Neural cell (in vitro differentiated cells): ENCODE data around the gene GPHN. TPM values are rescaled to one million over a fixed set of nuclear protein-coding genes. Genes with fewer than 3 reads are reported as not detected.

ENCODE experiments used
- H2AFZ ChIP-seq: fragments of 200-600, 300-800 bp; sonication (generic), shearing (Covaris generic); 2 replicates; pipeline ENCODE4 v1.6.0; 2014; ENCODE audit warnings: low read depth, mild to moderate bottlenecking, antibody characterized with exemption, low read length, moderate library complexity
- H3F3A ChIP-seq: fragments of 200-600 bp; shearing (Covaris generic); 2 replicates; pipeline ENCODE4 v1.6.1; 2016; ENCODE audit warnings: mild to moderate bottlenecking, moderate library complexity, mixed read lengths, antibody characterized with exemption, low read length; ENCODE audit not compliant: insufficient read depth, poor library complexity, severe bottlenecking
- H3K27ac ChIP-seq: fragments of 200-600, 300-800 bp; sonication (generic), shearing (Covaris generic); 2 replicates; pipeline ENCODE4 v1.5.1; 2014; ENCODE audit warnings: mild to moderate bottlenecking, low read length, moderate library complexity
- H3K27me3 ChIP-seq: fragments of 300-800, 200-600 bp; sonication (generic), shearing (Covaris generic); 2 replicates; pipeline ENCODE4 v1.6.0; 2014; ENCODE audit warnings: mild to moderate bottlenecking, low read depth, low read length, moderate library complexity; ENCODE audit not compliant: insufficient read depth
- H3K36me3 ChIP-seq: fragments of 300-800, 200-600 bp; sonication (generic), shearing (Covaris generic); 2 replicates; pipeline ENCODE4 v1.5.1; 2014; ENCODE audit warnings: mild to moderate bottlenecking, antibody characterized with exemption, low read length, moderate library complexity; ENCODE audit not compliant: insufficient read depth
- H3K4me2 ChIP-seq: fragments of 300-800, 200-600 bp; sonication (generic), shearing (Covaris generic); 2 replicates; pipeline ENCODE4 v1.6.0; 2014; ENCODE audit warnings: mild to moderate bottlenecking, low read length
- H3K4me3 ChIP-seq: fragments of 300-800, 200-600 bp; sonication (generic), shearing (Covaris generic); 2 replicates; pipeline ENCODE4 v1.5.1; 2014; ENCODE audit warnings: mild to moderate bottlenecking, low read length, moderate library complexity
- H3K79me2 ChIP-seq: fragments of 200-600 bp; shearing (Covaris generic); replicated peaks from 2 replicates; pipeline ENCODE4 v1.6.0; 2014; ENCODE audit warnings: mild to moderate bottlenecking, low read length, moderate library complexity; ENCODE audit not compliant: insufficient read depth
- H3K9ac ChIP-seq: fragments of 300-800, 200-600 bp; sonication (generic), shearing (Covaris generic); 2 replicates; pipeline ENCODE4 v1.6.1; 2016; ENCODE audit warnings: mild to moderate bottlenecking, low read length, mixed read lengths
- H3K9me2 ChIP-seq: fragments of 200-600 bp; shearing (Covaris generic); 2 replicates; pipeline ENCODE4 v1.6.1; 2016; ENCODE audit warnings: mild to moderate bottlenecking, low read length, mixed read lengths; ENCODE audit not compliant: insufficient read depth
- H3K9me3 ChIP-seq: fragments of 200-600, 300-800 bp; sonication (generic), shearing (Covaris generic); 2 replicates; pipeline ENCODE4 v1.6.1; 2016; ENCODE audit warnings: mild to moderate bottlenecking, mixed run types, low read length, moderate library complexity, mixed read lengths
- H4K20me1 ChIP-seq: fragments of 200-600 bp; shearing (Covaris generic); 2 replicates; pipeline ENCODE4 v1.6.1; 2016; ENCODE audit warnings: mild to moderate bottlenecking, mixed run types; ENCODE audit not compliant: insufficient read depth
- CTCF ChIP-seq: fragments of 450-650 bp; IDR thresholded peaks from 2 replicates; pipeline ENCODE4 v1.5.1; 2014; ENCODE audit warnings: antibody characterized with exemption, mild to moderate bottlenecking, moderate library complexity; ENCODE audit not compliant: poor library complexity, severe bottlenecking
- EP300 ChIP-seq: fragments of 450-650 bp; conservative IDR thresholded peaks from 2 replicates; pipeline ENCODE4 v1.6.1; 2014; ENCODE audit warnings: antibody characterized with exemption, mild to moderate bottlenecking, moderate library complexity; ENCODE audit not compliant: poor library complexity, severe bottlenecking
- EZH2 ChIP-seq: fragments of 200-600, 300-800 bp; shearing (Covaris generic), sonication (generic); IDR thresholded peaks from 2 replicates; pipeline ENCODE4 v1.6.1; 2014; ENCODE audit warnings: antibody characterized with exemption, low read length, borderline replicate concordance, mild to moderate bottlenecking; ENCODE audit not compliant: insufficient read depth, poor library complexity, severe bottlenecking
- MXI1 ChIP-seq: fragments of 450-650 bp; conservative IDR thresholded peaks from 2 replicates; pipeline ENCODE4 v1.6.1; 2014; ENCODE audit warnings: antibody characterized with exemption, mild to moderate bottlenecking; ENCODE audit not compliant: poor library complexity, severe bottlenecking
- POLR2AphosphoS5 ChIP-seq: IDR thresholded peaks from 2 replicates; pipeline ENCODE4 v1.6.1; 2012
- REST ChIP-seq: IDR thresholded peaks from 2 replicates; pipeline ENCODE4 v1.6.1; 2012; ENCODE audit warnings: borderline replicate concordance
- SMC3 ChIP-seq: fragments of 450-650 bp; conservative IDR thresholded peaks from 2 replicates; pipeline ENCODE4 v1.6.1; 2014; ENCODE audit warnings: antibody characterized with exemption, mild to moderate bottlenecking, moderate library complexity; ENCODE audit not compliant: poor library complexity
- TAF1 ChIP-seq: IDR thresholded peaks from 2 replicates; pipeline ENCODE4 v1.6.1; 2012; ENCODE audit warnings: low read depth
- polyA plus RNA-seq: library from polyadenylated mRNA; depleted of rRNA; stranded (reverse); fragments of >200 nt; gene quantifications from 2 replicates; pipeline ENCODE4 v1.2.3, GENCODE V29; 2014

Gene GPHN
- polyA plus RNA-seq, 1 donor from 2014 or later = 135 TPM

- H2AFZ ChIP-seq = no peak overlapping the region
- no peak overlapping the region for H3K4me2 ChIP-seq
- H3F3A ChIP-seq = no peaks in the 10 kb centered on the region
- H3K27ac ChIP-seq = no peak overlapping the region
- no peaks in the 10 kb centered on the region for H3K9me2 ChIP-seq
- no peaks in the 10 kb centered on the region for H3K79me2 ChIP-seq
- TF ChIP-seq SMC3 (no peak), CTCF (no peak), TAF1 (no peak), EP300 (no peak), MXI1 (no peak)
- no peaks in the 10 kb centered on the region for H3K9me3 ChIP-seq
- no peak overlapping the region for H3K4me3 ChIP-seq
- H3K9ac ChIP-seq = no peak overlapping the region
- no peaks in the 10 kb centered on the region for H3K36me3 ChIP-seq
- H4K20me1 ChIP-seq = no peaks in the 10 kb centered on the region
- H3K27me3 ChIP-seq = no peaks in the 10 kb centered on the region
These were observed 679.9 kb downstream of the GPHN start for GRCh38 chr14:67187826-67188225.

DNA sequence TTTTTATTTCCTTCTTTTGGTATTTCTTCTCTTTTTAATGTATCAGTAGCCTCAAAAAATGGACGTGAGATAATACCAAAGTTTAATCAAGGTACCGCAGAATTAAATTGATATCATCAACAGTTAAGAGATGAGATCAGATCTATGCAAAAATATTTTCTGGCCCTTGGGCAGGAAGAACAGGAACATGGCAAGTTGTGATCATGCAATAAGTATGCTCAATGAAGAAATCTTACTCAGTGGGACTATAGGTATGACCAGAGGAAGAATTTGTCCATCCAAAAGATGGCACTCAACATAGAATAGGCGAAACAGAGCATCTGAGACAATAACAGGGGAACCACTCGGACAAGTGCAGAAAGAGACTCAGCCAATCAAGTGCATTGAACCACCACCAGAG, 680.4 kb downstream of the GPHN start:
- Histone ChIP-seq H3K4me2 (no peak overlapping the region), H3K9me3 (no peaks in the 10 kb centered on the region), H3K27me3 (no peaks in the 10 kb centered on the region), H3K9ac (no peak overlapping the region), H3K79me2 (no peaks in the 10 kb centered on the region), H3K36me3 (no peaks in the 10 kb centered on the region), H3K4me3 (no peak overlapping the region), H4K20me1 (no peaks in the 10 kb centered on the region), H3K27ac (no peak overlapping the region), H2AFZ (no peak overlapping the region), H3K9me2 (no peaks in the 10 kb centered on the region), H3F3A (no peaks in the 10 kb centered on the region)
- TF ChIP-seq TAF1 (no peak), MXI1 (no peak), SMC3 (no peak), REST (no peak), EZH2 (no peak)

DNA sequence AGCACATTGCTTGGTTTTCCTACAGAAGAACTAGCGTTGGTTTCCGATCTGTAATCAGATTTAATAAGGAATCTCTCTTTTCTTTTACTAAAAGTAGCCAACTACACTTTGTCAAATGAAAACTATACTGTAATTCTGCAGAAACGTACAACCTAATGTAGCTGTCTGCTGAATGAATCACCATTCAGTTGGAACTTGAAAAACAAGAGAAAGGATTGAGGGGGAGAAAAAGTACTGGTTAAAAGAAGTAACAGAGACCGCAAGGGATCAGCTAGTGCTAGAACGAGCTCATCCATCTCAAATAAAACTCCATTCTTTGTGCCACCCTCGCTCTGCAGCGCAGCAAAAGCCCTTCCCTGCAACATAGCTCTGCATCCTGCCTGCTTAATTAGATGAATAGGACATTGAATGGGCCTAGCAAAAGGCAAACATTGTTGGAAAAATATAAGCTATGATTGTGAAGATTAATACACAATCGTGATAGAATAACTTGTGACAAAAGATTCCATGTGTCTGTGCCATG, 683.9 kb downstream of the GPHN start:
- H3K4me2 ChIP-seq = no peak overlapping the region
- no peak overlapping the region for H3K4me3 ChIP-seq
- H3K9me3 ChIP-seq = no peaks in the 10 kb centered on the region
- H4K20me1 ChIP-seq = no peaks in the 10 kb centered on the region
- no peak overlapping the region for H3K27ac ChIP-seq
- no peak for TF ChIP-seq EZH2
- TF ChIP-seq POLR2AphosphoS5 = no peak
- TF ChIP-seq REST = no peak
- no peaks in the 10 kb centered on the region for H3K9me2 ChIP-seq
- H3K9ac ChIP-seq = no peak overlapping the region
- H3K79me2 ChIP-seq = no peaks in the 10 kb centered on the region
- H3K36me3 ChIP-seq = no peaks in the 10 kb centered on the region
- no peak overlapping the region for H2AFZ ChIP-seq
- no peaks in the 10 kb centered on the region for H3F3A ChIP-seq
- no peaks in the 10 kb centered on the region for H3K27me3 ChIP-seq
